GM12878 (cell line): Measurements from ENCODE around the gene PRPF40B. TPM values are rescaled to one million over a fixed set of nuclear protein-coding genes. Genes with fewer than 3 reads are reported as not detected.

Experiments
- ATAC-seq: fragments of 200-7000 bp; cut with Tn5 transposase; 3 replicates; pipeline ENCODE4 v1.9.1; 2020; ENCODE audit warnings: mild to moderate bottlenecking, moderate library complexity
- BruUV-seq: library from RNA; stranded (reverse); fragments of 400-500 nt; replicated peaks from 2 replicates; lab custom pipeline; 2021; lab: Mats Ljungman, UMichigan
- CTCF ChIA-PET: fragments of 300-600 bp; sonication (Branson Sonifier 250); formaldehyde crosslinking; extraction: SDS; loops from one replicate; lab custom pipeline; 2021; ENCODE audit warnings: inconsistent platforms; lab: Yijun Ruan, JAX
- POLR2A ChIA-PET: fragments of 350-600 bp; formaldehyde crosslinking; extraction: SDS; loops from one replicate; lab custom pipeline; 2021; ENCODE audit warnings: inconsistent platforms; lab: Charles Lee
- RAD21 ChIA-PET: fragments of 300-600 bp; sonication (Branson Sonifier 250); formaldehyde crosslinking; loops from one replicate; lab custom pipeline; 2023; ENCODE audit warnings: antibody characterized with exemption; ENCODE audit not compliant: unreplicated experiment; lab: Charles Lee
- SMC1A ChIA-PET: fragments of 300-600 bp; sonication (Branson Sonifier 250); formaldehyde crosslinking; loops from one replicate; lab custom pipeline; 2023; ENCODE audit not compliant: unreplicated experiment, uncharacterized antibody; lab: Charles Lee
- DNase-seq: peaks from one replicate; pipeline ENCODE4 v3.0.0-alpha.2; 2011; ENCODE audit warnings: low read depth, low spot score
- FAIRE-seq: peaks from 3 replicates; lab custom pipeline; 2011; peaks lifted over from hg19 to GRCh38; lab: Jason Lieb, UNC
- H2AFZ ChIP-seq: 2 replicates; pipeline ENCODE4 v1.6.0; 2011; ENCODE audit warnings: low read depth, low read length, control low read depth; ENCODE audit not compliant: control insufficient read depth
- H3K27ac ChIP-seq: 2 replicates; pipeline ENCODE4 v1.5.1; 2011; ENCODE audit warnings: control low read depth; ENCODE audit not compliant: control insufficient read depth, insufficient read depth
- H3K27me3 ChIP-seq, 2 experiments: replicated peaks in 1 of 2; 2 replicates each; pipeline versions ENCODE4 v1.6.0 to v1.6.1; 2011; ENCODE audit warnings: low read length in 1 of 2; ENCODE audit not compliant: control insufficient read depth in 2 of 2, insufficient read depth in 2 of 2
- H3K36me3 ChIP-seq, 2 experiments: 2 replicates each; pipeline ENCODE4 v1.5.1; 2011; ENCODE audit warnings: low read length in 1 of 2; ENCODE audit not compliant: control insufficient read depth in 2 of 2, insufficient read depth in 2 of 2
- H3K4me1 ChIP-seq: 2 replicates; pipeline ENCODE4 v1.6.1; 2011; ENCODE audit warnings: mild to moderate bottlenecking, low read length, moderate library complexity, mixed read lengths; ENCODE audit not compliant: control insufficient read depth, insufficient read depth
- H3K4me2 ChIP-seq: 2 replicates; pipeline ENCODE4 v1.6.0; 2011; ENCODE audit warnings: control low read depth; ENCODE audit not compliant: control insufficient read depth, insufficient read depth
- H3K4me3 ChIP-seq: fragments of 200-600 bp; sonication (generic); 2 replicates; pipeline ENCODE4 v1.5.1; 2016
- H3K79me2 ChIP-seq: 2 replicates; pipeline ENCODE4 v1.6.0; 2011; ENCODE audit warnings: low read length; ENCODE audit not compliant: control insufficient read depth, insufficient read depth
- H3K9ac ChIP-seq: 2 replicates; pipeline ENCODE4 v1.8.0; 2011; ENCODE audit warnings: low read length, control low read depth, mixed read lengths; ENCODE audit not compliant: control insufficient read depth, insufficient read depth
- H3K9me3 ChIP-seq: replicated peaks from 3 replicates; pipeline ENCODE4 v1.5.1; 2011; ENCODE audit warnings: mild to moderate bottlenecking, low read length; ENCODE audit not compliant: control insufficient read depth, insufficient read depth
- H4K20me1 ChIP-seq: 2 replicates; pipeline ENCODE4 v1.6.0; 2011; ENCODE audit not compliant: control insufficient read depth, insufficient read depth
- EED ChIP-seq: sonication (generic); IDR thresholded peaks from 2 replicates; pipeline ENCODE4 v1.6.1; 2016; ENCODE audit warnings: antibody characterized with exemption, low read depth
- FOXK2 ChIP-seq: fragments of 450-650 bp; IDR thresholded peaks from 2 replicates; pipeline ENCODE4 v1.6.1; 2017; ENCODE audit warnings: mild to moderate bottlenecking, moderate library complexity
- HCFC1 ChIP-seq: fragments of 150-350 bp; IDR thresholded peaks from 2 replicates; pipeline ENCODE4 v1.6.1; 2014; ENCODE audit warnings: low read length
- HDGF ChIP-seq: fragments of 450-650 bp; IDR thresholded peaks from 2 replicates; pipeline ENCODE4 v1.6.1; 2016; ENCODE audit warnings: antibody characterized with exemption
- MEF2B ChIP-seq: fragments of 450-650 bp; IDR thresholded peaks from 2 replicates; pipeline ENCODE4 v1.6.1; 2018; ENCODE audit warnings: mild to moderate bottlenecking, moderate library complexity; ENCODE audit not compliant: partially characterized antibody, poor library complexity, severe bottlenecking
- MTA2 ChIP-seq: fragments of 450-650 bp; IDR thresholded peaks from 2 replicates; pipeline ENCODE4 v1.6.1; 2016; ENCODE audit warnings: low read depth, mild to moderate bottlenecking, moderate library complexity
- NBN ChIP-seq: fragments of 450-650 bp; IDR thresholded peaks from 2 replicates; pipeline ENCODE4 v1.6.1; 2016
- NFIC ChIP-seq: IDR thresholded peaks from 2 replicates; pipeline ENCODE4 v1.6.1; 2012; ENCODE audit warnings: low read depth, mild to moderate bottlenecking, inconsistent platforms, low read length, moderate library complexity
- NFXL1 ChIP-seq: fragments of 450-650 bp; IDR thresholded peaks from 2 replicates; pipeline ENCODE4 v1.6.1; 2017; ENCODE audit warnings: antibody characterized with exemption, mild to moderate bottlenecking, borderline replicate concordance
- PAX5 ChIP-seq: IDR thresholded peaks from 2 replicates; pipeline ENCODE4 v1.6.1; 2011; ENCODE audit warnings: low read depth, low read length, borderline replicate concordance
- SUPT20H ChIP-seq: IDR thresholded peaks from 2 replicates; pipeline ENCODE4 v1.6.1; 2011; ENCODE audit warnings: low read depth, mild to moderate bottlenecking, low read length, moderate library complexity, borderline replicate concordance; ENCODE audit not compliant: control insufficient read depth
- WGBS: methylation state at CpG from one replicate; pipeline ENCODE4 v1.1.6; 2016; ENCODE audit warnings: low lambda C conversion rate; ENCODE audit not compliant: insufficient replicate concordance, insufficient coverage; ENCODE audit errors: missing lambda C conversion rate; 5-methylcytosine and 5-hydroxymethylcytosine counted together
- in situ Hi-C: fragments of 300-500 bp; cut with MboI; formaldehyde crosslinking; loops from 9 replicates; pipeline ENCODE4 v1.14.3; 2018; ENCODE audit warnings: mixed read lengths
- intact Hi-C: fragments of 100-400 bp; cut with micrococcal nuclease; formaldehyde crosslinking; loops from one replicate; pipeline ENCODE4 v1.14.2; 2022; ENCODE audit not compliant: unreplicated experiment
- polyA plus RNA-seq, 11 experiments: library from polyadenylated mRNA; depleted of rRNA in 4 of 11; unstranded in 6 of 11; stranded (reverse) in 5 of 11; fragments of >200 nt; fragmentation: Nextera tagmentation in 4 of 11; fragmentation: Illumina TruSeq in 1 of 11; extraction: Ambion mirVana in 4 of 11; extraction: Trizol in 1 of 11; gene quantifications; 1 replicate in 1 of 11; 2 replicates in 10 of 11; pipeline versions ENCODE4 v1.2.1 to v1.2.3, GENCODE V29; 2011 to 2016; ENCODE audit warnings: inconsistent platforms in 2 of 11, missing spikeins in 2 of 11, low read depth in 1 of 11
- total RNA-seq, 4 experiments: library from RNA; depleted of rRNA in 3 of 4; stranded (reverse); fragments of >200 nt in 3 of 4; fragmentation: Illumina TruSeq in 1 of 4; extraction: Trizol in 1 of 4; gene quantifications; 2 replicates each; pipeline versions ENCODE4 v1.2.1 to v1.2.3, GENCODE V29; 2013 to 2021
- TF ChIP-seq, protein P1 (sequence below): fragments of 450-650 bp; IDR thresholded peaks from 2 replicates; pipeline ENCODE4 v1.6.1; 2017; ENCODE audit warnings: antibody characterized with exemption, mild to moderate bottlenecking, moderate library complexity
- TF ChIP-seq, protein P2 (sequence below): IDR thresholded peaks from 2 replicates; pipeline ENCODE4 v1.6.1; 2011; ENCODE audit warnings: borderline replicate concordance, low read depth, mild to moderate bottlenecking, moderate library complexity, mixed read lengths, low read length; ENCODE audit not compliant: insufficient read depth; ENCODE audit errors: extremely low read length
- TF ChIP-seq, protein P3 (sequence below): fragments of 450-650 bp; formaldehyde crosslinking; IDR thresholded peaks from 2 replicates; pipeline ENCODE4 v1.5.0; 2022; ENCODE audit warnings: mild to moderate bottlenecking, missing genetic modification characterization
- TF ChIP-seq, protein P4 (sequence below): fragments of 450-650 bp; IDR thresholded peaks from 2 replicates; pipeline ENCODE4 v1.6.1; 2017; ENCODE audit warnings: low read depth, mild to moderate bottlenecking, moderate library complexity

The PRPF40B gene
- total and polyA plus RNA-seq, 10 of the 15 experiments (the other 5 are each of a cell fraction or from before 2014, with no cell fraction given) = 0.31 to 17.9 (median 7.3) TPM

DNA sequence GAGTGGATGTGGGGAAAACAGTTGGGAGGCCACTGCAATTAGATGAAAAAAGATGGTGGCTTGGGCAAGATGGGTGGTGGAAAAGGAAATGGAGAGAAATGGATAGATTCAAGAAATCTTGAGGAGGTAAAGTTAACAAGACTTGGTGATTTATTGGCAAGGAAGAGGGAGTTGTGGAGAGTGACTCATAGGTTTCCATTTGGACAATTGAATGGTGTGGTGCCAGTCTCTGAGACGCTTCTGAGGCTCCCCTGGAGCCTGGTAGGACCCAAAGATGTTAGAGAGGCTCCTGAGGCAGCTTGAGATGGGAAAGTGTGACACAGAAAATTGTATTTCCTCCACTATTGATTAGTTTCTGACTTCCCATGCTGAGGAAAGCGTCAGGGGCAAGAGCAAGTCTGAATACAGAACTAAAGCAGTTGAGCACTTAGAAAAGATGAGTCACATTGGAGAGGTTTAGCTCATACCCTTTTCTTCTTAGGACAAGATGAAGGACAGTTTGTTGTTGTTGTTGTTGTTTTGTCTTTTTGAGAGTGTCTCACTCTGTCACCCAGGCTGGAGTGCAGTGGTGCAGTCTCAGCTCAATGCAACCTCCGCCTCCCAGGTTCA is 4.5 kb downstream of the PRPF40B start:
- Histone ChIP-seq H2AFZ (no peak overlapping the region), H4K20me1 (no peaks in the 10 kb centered on the region), H3K36me3 (no peaks in the 10 kb centered on the region), H3K27ac (no peak overlapping the region), H3K9ac (no peak overlapping the region), H3K9me3 (no peaks in the 10 kb centered on the region), H3K4me2 (no peak overlapping the region), H3K4me1 (peaks cover 3% of the 10 kb centered on the region), H3K79me2 (no peaks in the 10 kb centered on the region), H3K4me3 (no peak overlapping the region), H3K27me3 (no peaks in the 10 kb centered on the region)
- no peak for DNase-seq
- SMC1A ChIA-PET = interaction anchor here (0.6 to 2.4 kb wide), 4 partner anchors 10 to 234 kb away, joined by 3 to 10 read pairs (median 4); no protein-coding TSS in a partner anchor
- no peak for FAIRE-seq
- intact Hi-C loops (no loop called here), in situ Hi-C loops (no loop called here)
- POLR2A ChIA-PET = interaction anchor here (0.7 to 1.3 kb wide), 3 partner anchors 76 to 207 kb away, joined by 3 to 4 read pairs (median 4); no protein-coding TSS in a partner anchor
- BruUV-seq = no TSS peak
- CTCF ChIA-PET = interaction anchor here (0.6 to 2.5 kb wide), 10 partner anchors 11 to 1292 kb away, joined by 3 to 12 read pairs (median 4); partner anchors contain the start of gene TMBIM6
- RAD21 ChIA-PET = no interaction called here
- 94% methylated on average over 3 of the region's 3 CpGs for WGBS
- ATAC-seq = no peak
- TF ChIP-seq NFXL1 (no peak), PAX5 (no peak), MEF2B (no peak), HDGF (no peak), FOXK2 (no peak), HCFC1 (no peak), EED (no peak), NFIC (no peak), SUPT20H (no peak), NBN (no peak), MTA2 (no peak)
- TF ChIP-seq, protein P1, sequence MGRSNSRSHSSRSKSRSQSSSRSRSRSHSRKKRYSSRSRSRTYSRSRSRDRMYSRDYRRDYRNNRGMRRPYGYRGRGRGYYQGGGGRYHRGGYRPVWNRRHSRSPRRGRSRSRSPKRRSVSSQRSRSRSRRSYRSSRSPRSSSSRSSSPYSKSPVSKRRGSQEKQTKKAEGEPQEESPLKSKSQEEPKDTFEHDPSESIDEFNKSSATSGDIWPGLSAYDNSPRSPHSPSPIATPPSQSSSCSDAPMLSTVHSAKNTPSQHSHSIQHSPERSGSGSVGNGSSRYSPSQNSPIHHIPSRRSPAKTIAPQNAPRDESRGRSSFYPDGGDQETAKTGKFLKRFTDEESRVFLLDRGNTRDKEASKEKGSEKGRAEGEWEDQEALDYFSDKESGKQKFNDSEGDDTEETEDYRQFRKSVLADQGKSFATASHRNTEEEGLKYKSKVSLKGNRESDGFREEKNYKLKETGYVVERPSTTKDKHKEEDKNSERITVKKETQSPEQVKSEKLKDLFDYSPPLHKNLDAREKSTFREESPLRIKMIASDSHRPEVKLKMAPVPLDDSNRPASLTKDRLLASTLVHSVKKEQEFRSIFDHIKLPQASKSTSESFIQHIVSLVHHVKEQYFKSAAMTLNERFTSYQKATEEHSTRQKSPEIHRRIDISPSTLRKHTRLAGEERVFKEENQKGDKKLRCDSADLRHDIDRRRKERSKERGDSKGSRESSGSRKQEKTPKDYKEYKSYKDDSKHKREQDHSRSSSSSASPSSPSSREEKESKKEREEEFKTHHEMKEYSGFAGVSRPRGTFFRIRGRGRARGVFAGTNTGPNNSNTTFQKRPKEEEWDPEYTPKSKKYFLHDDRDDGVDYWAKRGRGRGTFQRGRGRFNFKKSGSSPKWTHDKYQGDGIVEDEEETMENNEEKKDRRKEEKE = no peak
- TF ChIP-seq, protein P2, sequence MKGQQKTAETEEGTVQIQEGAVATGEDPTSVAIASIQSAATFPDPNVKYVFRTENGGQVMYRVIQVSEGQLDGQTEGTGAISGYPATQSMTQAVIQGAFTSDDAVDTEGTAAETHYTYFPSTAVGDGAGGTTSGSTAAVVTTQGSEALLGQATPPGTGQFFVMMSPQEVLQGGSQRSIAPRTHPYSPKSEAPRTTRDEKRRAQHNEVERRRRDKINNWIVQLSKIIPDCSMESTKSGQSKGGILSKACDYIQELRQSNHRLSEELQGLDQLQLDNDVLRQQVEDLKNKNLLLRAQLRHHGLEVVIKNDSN = no peak
- TF ChIP-seq, protein P3, sequence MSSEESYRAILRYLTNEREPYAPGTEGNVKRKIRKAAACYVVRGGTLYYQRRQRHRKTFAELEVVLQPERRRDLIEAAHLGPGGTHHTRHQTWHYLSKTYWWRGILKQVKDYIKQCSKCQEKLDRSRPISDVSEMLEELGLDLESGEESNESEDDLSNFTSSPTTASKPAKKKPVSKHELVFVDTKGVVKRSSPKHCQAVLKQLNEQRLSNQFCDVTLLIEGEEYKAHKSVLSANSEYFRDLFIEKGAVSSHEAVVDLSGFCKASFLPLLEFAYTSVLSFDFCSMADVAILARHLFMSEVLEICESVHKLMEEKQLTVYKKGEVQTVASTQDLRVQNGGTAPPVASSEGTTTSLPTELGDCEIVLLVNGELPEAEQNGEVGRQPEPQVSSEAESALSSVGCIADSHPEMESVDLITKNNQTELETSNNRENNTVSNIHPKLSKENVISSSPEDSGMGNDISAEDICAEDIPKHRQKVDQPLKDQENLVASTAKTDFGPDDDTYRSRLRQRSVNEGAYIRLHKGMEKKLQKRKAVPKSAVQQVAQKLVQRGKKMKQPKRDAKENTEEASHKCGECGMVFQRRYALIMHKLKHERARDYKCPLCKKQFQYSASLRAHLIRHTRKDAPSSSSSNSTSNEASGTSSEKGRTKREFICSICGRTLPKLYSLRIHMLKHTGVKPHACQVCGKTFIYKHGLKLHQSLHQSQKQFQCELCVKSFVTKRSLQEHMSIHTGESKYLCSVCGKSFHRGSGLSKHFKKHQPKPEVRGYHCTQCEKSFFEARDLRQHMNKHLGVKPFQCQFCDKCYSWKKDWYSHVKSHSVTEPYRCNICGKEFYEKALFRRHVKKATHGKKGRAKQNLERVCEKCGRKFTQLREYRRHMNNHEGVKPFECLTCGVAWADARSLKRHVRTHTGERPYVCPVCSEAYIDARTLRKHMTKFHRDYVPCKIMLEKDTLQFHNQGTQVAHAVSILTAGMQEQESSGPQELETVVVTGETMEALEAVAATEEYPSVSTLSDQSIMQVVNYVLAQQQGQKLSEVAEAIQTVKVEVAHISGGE (CRISPR knock-in tag) = no peak
- TF ChIP-seq, protein P4, sequence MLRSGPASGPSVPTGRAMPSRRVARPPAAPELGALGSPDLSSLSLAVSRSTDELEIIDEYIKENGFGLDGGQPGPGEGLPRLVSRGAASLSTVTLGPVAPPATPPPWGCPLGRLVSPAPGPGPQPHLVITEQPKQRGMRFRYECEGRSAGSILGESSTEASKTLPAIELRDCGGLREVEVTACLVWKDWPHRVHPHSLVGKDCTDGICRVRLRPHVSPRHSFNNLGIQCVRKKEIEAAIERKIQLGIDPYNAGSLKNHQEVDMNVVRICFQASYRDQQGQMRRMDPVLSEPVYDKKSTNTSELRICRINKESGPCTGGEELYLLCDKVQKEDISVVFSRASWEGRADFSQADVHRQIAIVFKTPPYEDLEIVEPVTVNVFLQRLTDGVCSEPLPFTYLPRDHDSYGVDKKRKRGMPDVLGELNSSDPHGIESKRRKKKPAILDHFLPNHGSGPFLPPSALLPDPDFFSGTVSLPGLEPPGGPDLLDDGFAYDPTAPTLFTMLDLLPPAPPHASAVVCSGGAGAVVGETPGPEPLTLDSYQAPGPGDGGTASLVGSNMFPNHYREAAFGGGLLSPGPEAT = no peak
